GM12878 (cell line): Measurements from ENCODE around the gene YBX2. TPM values are rescaled to one million over a fixed set of nuclear protein-coding genes. Genes with fewer than 3 reads are reported as not detected.

Experiments
- ATAC-seq: fragments of 200-7000 bp; cut with Tn5 transposase; 3 replicates; pipeline ENCODE4 v1.9.1; 2020; ENCODE audit warnings: mild to moderate bottlenecking, moderate library complexity
- BruUV-seq: library from RNA; stranded (reverse); fragments of 400-500 nt; replicated peaks from 2 replicates; lab custom pipeline; 2021; lab: Mats Ljungman, UMichigan
- CTCF ChIA-PET: fragments of 300-600 bp; sonication (Branson Sonifier 250); formaldehyde crosslinking; extraction: SDS; loops from one replicate; lab custom pipeline; 2021; ENCODE audit warnings: inconsistent platforms; lab: Yijun Ruan, JAX
- POLR2A ChIA-PET: fragments of 350-600 bp; formaldehyde crosslinking; extraction: SDS; loops from one replicate; lab custom pipeline; 2021; ENCODE audit warnings: inconsistent platforms; lab: Charles Lee
- RAD21 ChIA-PET: fragments of 300-600 bp; sonication (Branson Sonifier 250); formaldehyde crosslinking; loops from one replicate; lab custom pipeline; 2023; ENCODE audit warnings: antibody characterized with exemption; ENCODE audit not compliant: unreplicated experiment; lab: Charles Lee
- SMC1A ChIA-PET: fragments of 300-600 bp; sonication (Branson Sonifier 250); formaldehyde crosslinking; loops from one replicate; lab custom pipeline; 2023; ENCODE audit not compliant: unreplicated experiment, uncharacterized antibody; lab: Charles Lee
- DNase-seq: peaks from one replicate; pipeline ENCODE4 v3.0.0-alpha.2; 2011; ENCODE audit warnings: low read depth, low spot score
- FAIRE-seq: peaks from 3 replicates; lab custom pipeline; 2011; peaks lifted over from hg19 to GRCh38; lab: Jason Lieb, UNC
- H2AFZ ChIP-seq: 2 replicates; pipeline ENCODE4 v1.6.0; 2011; ENCODE audit warnings: low read depth, low read length, control low read depth; ENCODE audit not compliant: control insufficient read depth
- H3K27ac ChIP-seq: 2 replicates; pipeline ENCODE4 v1.5.1; 2011; ENCODE audit warnings: control low read depth; ENCODE audit not compliant: control insufficient read depth, insufficient read depth
- H3K27me3 ChIP-seq, 2 experiments: replicated peaks in 1 of 2; 2 replicates each; pipeline versions ENCODE4 v1.6.0 to v1.6.1; 2011; ENCODE audit warnings: low read length in 1 of 2; ENCODE audit not compliant: control insufficient read depth in 2 of 2, insufficient read depth in 2 of 2
- H3K36me3 ChIP-seq, 2 experiments: 2 replicates each; pipeline ENCODE4 v1.5.1; 2011; ENCODE audit warnings: low read length in 1 of 2; ENCODE audit not compliant: control insufficient read depth in 2 of 2, insufficient read depth in 2 of 2
- H3K4me1 ChIP-seq: 2 replicates; pipeline ENCODE4 v1.6.1; 2011; ENCODE audit warnings: mild to moderate bottlenecking, low read length, moderate library complexity, mixed read lengths; ENCODE audit not compliant: control insufficient read depth, insufficient read depth
- H3K4me2 ChIP-seq: 2 replicates; pipeline ENCODE4 v1.6.0; 2011; ENCODE audit warnings: control low read depth; ENCODE audit not compliant: control insufficient read depth, insufficient read depth
- H3K4me3 ChIP-seq: fragments of 200-600 bp; sonication (generic); 2 replicates; pipeline ENCODE4 v1.5.1; 2016
- H3K79me2 ChIP-seq: 2 replicates; pipeline ENCODE4 v1.6.0; 2011; ENCODE audit warnings: low read length; ENCODE audit not compliant: control insufficient read depth, insufficient read depth
- H3K9ac ChIP-seq: 2 replicates; pipeline ENCODE4 v1.8.0; 2011; ENCODE audit warnings: low read length, control low read depth, mixed read lengths; ENCODE audit not compliant: control insufficient read depth, insufficient read depth
- H3K9me3 ChIP-seq: replicated peaks from 3 replicates; pipeline ENCODE4 v1.5.1; 2011; ENCODE audit warnings: mild to moderate bottlenecking, low read length; ENCODE audit not compliant: control insufficient read depth, insufficient read depth
- H4K20me1 ChIP-seq: 2 replicates; pipeline ENCODE4 v1.6.0; 2011; ENCODE audit not compliant: control insufficient read depth, insufficient read depth
- ASH2L ChIP-seq: fragments of 300-600, 200-600 bp; sonication (generic); IDR thresholded peaks from 2 replicates; pipeline ENCODE4 v1.6.1; 2017; ENCODE audit warnings: low read depth, mild to moderate bottlenecking, borderline replicate concordance
- ELK1 ChIP-seq: IDR thresholded peaks from 2 replicates; pipeline ENCODE4 v1.6.1; 2012; ENCODE audit warnings: low read depth, low read length, improper control_type of control experiment
- ESRRA ChIP-seq: IDR thresholded peaks from 2 replicates; pipeline ENCODE4 v1.6.1; 2012; ENCODE audit warnings: mild to moderate bottlenecking, low read length, improper control_type of control experiment
- KLF5 ChIP-seq: fragments of 450-650 bp; IDR thresholded peaks from 2 replicates; pipeline ENCODE4 v1.6.1; 2014; ENCODE audit warnings: mild to moderate bottlenecking; ENCODE audit not compliant: partially characterized antibody
- MEF2A ChIP-seq: IDR thresholded peaks from 2 replicates; pipeline ENCODE4 v1.6.1; 2011; ENCODE audit warnings: low read depth, mild to moderate bottlenecking, low read length, moderate library complexity; ENCODE audit not compliant: insufficient read depth
- MTA2 ChIP-seq: fragments of 450-650 bp; IDR thresholded peaks from 2 replicates; pipeline ENCODE4 v1.6.1; 2016; ENCODE audit warnings: low read depth, mild to moderate bottlenecking, moderate library complexity
- NBN ChIP-seq: fragments of 450-650 bp; IDR thresholded peaks from 2 replicates; pipeline ENCODE4 v1.6.1; 2016
- NFYA ChIP-seq: IDR thresholded peaks from 2 replicates; pipeline ENCODE4 v1.6.1; 2011; ENCODE audit warnings: low read depth, mild to moderate bottlenecking, low read length, improper control_type of control experiment, borderline replicate concordance
- NR2F1 ChIP-seq: fragments of 450-650 bp; conservative IDR thresholded peaks from 2 replicates; pipeline ENCODE4 v1.6.1; 2017; ENCODE audit warnings: mild to moderate bottlenecking
- POLR2A ChIP-seq: IDR thresholded peaks from 2 replicates; pipeline ENCODE4 v1.6.1; 2011; ENCODE audit warnings: low read depth, mild to moderate bottlenecking, low read length
- PRDM15 ChIP-seq: fragments of 450-650 bp; formaldehyde crosslinking; IDR thresholded peaks from 2 replicates; pipeline ENCODE4 v1.4.0; 2020; ENCODE audit warnings: mild to moderate bottlenecking, moderate library complexity
- RAD51 ChIP-seq: fragments of 450-650 bp; IDR thresholded peaks from 2 replicates; pipeline ENCODE4 v1.6.1; 2016; ENCODE audit warnings: moderate library complexity, mild to moderate bottlenecking, inconsistent platforms
- RELB ChIP-seq: fragments of 450-650 bp; IDR thresholded peaks from 2 replicates; pipeline ENCODE4 v1.6.1; 2017; ENCODE audit warnings: low read depth, mild to moderate bottlenecking, moderate library complexity
- ZZZ3 ChIP-seq: IDR thresholded peaks from 2 replicates; pipeline ENCODE4 v1.6.1; 2011; ENCODE audit warnings: low read depth; ENCODE audit not compliant: control insufficient read depth, insufficient read length
- WGBS: methylation state at CpG from one replicate; pipeline ENCODE4 v1.1.6; 2016; ENCODE audit warnings: low lambda C conversion rate; ENCODE audit not compliant: insufficient replicate concordance, insufficient coverage; ENCODE audit errors: missing lambda C conversion rate; 5-methylcytosine and 5-hydroxymethylcytosine counted together
- in situ Hi-C: fragments of 300-500 bp; cut with MboI; formaldehyde crosslinking; loops from 9 replicates; pipeline ENCODE4 v1.14.3; 2018; ENCODE audit warnings: mixed read lengths
- intact Hi-C: fragments of 100-400 bp; cut with micrococcal nuclease; formaldehyde crosslinking; loops from one replicate; pipeline ENCODE4 v1.14.2; 2022; ENCODE audit not compliant: unreplicated experiment
- polyA plus RNA-seq, 11 experiments: library from polyadenylated mRNA; depleted of rRNA in 4 of 11; unstranded in 6 of 11; stranded (reverse) in 5 of 11; fragments of >200 nt; fragmentation: Nextera tagmentation in 4 of 11; fragmentation: Illumina TruSeq in 1 of 11; extraction: Ambion mirVana in 4 of 11; extraction: Trizol in 1 of 11; gene quantifications; 1 replicate in 1 of 11; 2 replicates in 10 of 11; pipeline versions ENCODE4 v1.2.1 to v1.2.3, GENCODE V29; 2011 to 2016; ENCODE audit warnings: inconsistent platforms in 2 of 11, missing spikeins in 2 of 11, low read depth in 1 of 11
- total RNA-seq, 4 experiments: library from RNA; depleted of rRNA in 3 of 4; stranded (reverse); fragments of >200 nt in 3 of 4; fragmentation: Illumina TruSeq in 1 of 4; extraction: Trizol in 1 of 4; gene quantifications; 2 replicates each; pipeline versions ENCODE4 v1.2.1 to v1.2.3, GENCODE V29; 2013 to 2021

The YBX2 gene
- total and polyA plus RNA-seq, 10 of the 15 experiments (the other 5 are each of a cell fraction or from before 2014, with no cell fraction given) = not detected

- TF ChIP-seq NR2F1 (no peak), MTA2 (no peak)
Observed at GRCh38 chr17:7254511-7254910, 39.9 kb downstream of the YBX2 start (continued).

- FAIRE-seq (no peak), DNase-seq (no peak), ATAC-seq (no peak)
- H3K4me1 ChIP-seq = peaks cover 10% of the 10 kb centered on the region
- H3K36me3 ChIP-seq = peaks cover 2 to 13% of the 10 kb centered on the region in 2 experiments; a peak in 2 of 4 replicates
- peak overlapping the region; percentile 89 for H3K4me2 ChIP-seq
- in situ Hi-C loops = no loop called here
- peak overlapping the region; percentile 99 for H3K27ac ChIP-seq
- no peaks in the 10 kb centered on the region for H3K9me3 ChIP-seq
- RAD21 ChIA-PET = no interaction called here
- CTCF ChIA-PET = no interaction called here
- peak overlapping the region; percentile 76 for H3K4me3 ChIP-seq
- WGBS = 78% methylated on average over 5 of the region's 5 CpGs
- SMC1A ChIA-PET = no interaction called here
- no peaks in the 10 kb centered on the region for H3K27me3 ChIP-seq
- no peak overlapping the region; the same call in 1 of the 2 replicates for H2AFZ ChIP-seq
- peak overlapping the region; percentile 98 for H3K9ac ChIP-seq
- intact Hi-C loops = loop anchor here (2.0 kb wide), 1 partner anchor 38 kb away; no protein-coding TSS in a partner anchor
- no peaks in the 10 kb centered on the region for H4K20me1 ChIP-seq
- peaks cover 44% of the 10 kb centered on the region for H3K79me2 ChIP-seq
- no TSS peak for BruUV-seq
- POLR2A ChIA-PET = no interaction called here
- TF ChIP-seq POLR2A (no peak), ZZZ3 (no peak), PRDM15 (CRISPR knock-in tag) (no peak), NR2F1 (no peak), RELB (no peak), ASH2L (no peak), RAD51 (no peak), NFYA (no peak), MEF2A (no peak), ESRRA (no peak), NBN (no peak), KLF5 (no peak), ELK1 (no peak)
Observed at GRCh38 chr17:7253082-7253481, 41.4 kb downstream of the YBX2 start.
